ENCODE data around the gene TSLP.

GRCh38 chr5:111074244-111074643 is 2.7 kb downstream of the TSLP start:
- TF ChIP-seq CTCF (IDR thresholded peaks at IDR 0.05) (no peak), POLR2A (IDR thresholded peaks at IDR 0.05) (no peak)
